Heart left ventricle (tissue), 13 donors: ENCODE results near the gene ABCA12.

Source experiments
- POLR2A ChIP-seq, 2 donors: fragments of 450-650 bp; IDR thresholded peaks; one replicate each; pipeline ENCODE4 v1.6.1; 2017; ENCODE audit warnings: antibody characterized with exemption in 2 of 2, mild to moderate bottlenecking in 2 of 2, moderate library complexity in 2 of 2
- TF ChIP-seq, protein P1 (sequence below), 12 donors: fragments of 200-600 bp; sonication (generic) in 4 of 12; IDR thresholded peaks; one replicate each; pipeline versions ENCODE4 v1.5.0 to v1.8.0; 2018 to 2022; ENCODE audit warnings: antibody characterized with exemption in 12 of 12, mild to moderate bottlenecking in 5 of 12
- donor health status: ischemic (EF 13 %, LVEDD 7.1; RV severe dilation, severe dysfunction).
- donor health status: DM: no; HTN: yes; CAD: no.
- donor health status: DM: no; HTN: no; CAD: no.
- donor health status: ischemic (EF 25% LVEDD 6.9; RV normal size, moderate dysfunction).
- donor health status: ischemic (EF 25% LVEDD 5.7; RV mildly dilated, moderate dysfunction).
- donor health status: ischemic (EF 35%, LVEDD 5.7; RV mildly dilated, moderate dysfunction).
- donor health status: nonischemic (EF 11% LVEDD 7.7; RV severe dilation, severe dysfunction).
- donor health status: DM: yes; HTN: yes; CAD: no.
- donor health status: PGD.
- donor health status: ischemic (EF 29% LVEDD 5.4; RV normal size, mild dysfunction).
- donor health status: nonischemic (EF 23%, LVEDD 6.1; RV moderate dilation, normal function).

DNA sequence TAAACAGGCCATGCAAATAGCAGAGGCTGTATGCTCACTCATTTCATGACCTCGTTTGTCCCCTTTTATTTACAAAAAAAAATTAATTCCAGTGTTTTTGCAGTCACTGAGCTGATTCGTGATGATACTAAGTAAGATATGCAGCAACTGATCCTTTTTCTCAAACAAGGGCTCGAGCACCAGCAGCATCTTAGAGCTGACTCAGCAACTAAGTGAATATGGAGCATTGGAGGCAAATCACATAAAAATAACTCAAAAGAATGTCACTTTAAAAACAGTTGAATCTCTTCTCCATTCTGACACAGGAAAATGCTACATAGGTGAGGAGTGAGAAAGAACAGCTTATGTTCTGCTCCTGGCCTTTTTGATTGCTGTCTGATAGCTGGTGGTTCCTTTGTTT, 152.8 kb downstream of the ABCA12 start:
- TF ChIP-seq POLR2A (IDR thresholded peaks at IDR 0.05), result no peak
- TF ChIP-seq, protein P1, sequence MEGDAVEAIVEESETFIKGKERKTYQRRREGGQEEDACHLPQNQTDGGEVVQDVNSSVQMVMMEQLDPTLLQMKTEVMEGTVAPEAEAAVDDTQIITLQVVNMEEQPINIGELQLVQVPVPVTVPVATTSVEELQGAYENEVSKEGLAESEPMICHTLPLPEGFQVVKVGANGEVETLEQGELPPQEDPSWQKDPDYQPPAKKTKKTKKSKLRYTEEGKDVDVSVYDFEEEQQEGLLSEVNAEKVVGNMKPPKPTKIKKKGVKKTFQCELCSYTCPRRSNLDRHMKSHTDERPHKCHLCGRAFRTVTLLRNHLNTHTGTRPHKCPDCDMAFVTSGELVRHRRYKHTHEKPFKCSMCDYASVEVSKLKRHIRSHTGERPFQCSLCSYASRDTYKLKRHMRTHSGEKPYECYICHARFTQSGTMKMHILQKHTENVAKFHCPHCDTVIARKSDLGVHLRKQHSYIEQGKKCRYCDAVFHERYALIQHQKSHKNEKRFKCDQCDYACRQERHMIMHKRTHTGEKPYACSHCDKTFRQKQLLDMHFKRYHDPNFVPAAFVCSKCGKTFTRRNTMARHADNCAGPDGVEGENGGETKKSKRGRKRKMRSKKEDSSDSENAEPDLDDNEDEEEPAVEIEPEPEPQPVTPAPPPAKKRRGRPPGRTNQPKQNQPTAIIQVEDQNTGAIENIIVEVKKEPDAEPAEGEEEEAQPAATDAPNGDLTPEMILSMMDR (IDR thresholded peaks at IDR 0.05), result no peak
